Measurements from ENCODE around the gene RAPH1. TPM values are rescaled to one million over a fixed set of nuclear protein-coding genes. Genes with fewer than 3 reads are reported as not detected.
"Not testable (repeated sequence)": the region's sequence is repeated elsewhere in the genome, so short reads cannot be mapped to it uniquely, and the experiment has no call there.

RAPH1 gene
- polyA plus RNA-seq, 3 donors: 3.2 to 8.4 (median 7.4) TPM

GRCh38 chr2:203412546-203413331, 122.4 kb downstream of the RAPH1 start:
- no peak overlapping the region for H3K27ac ChIP-seq (ENCODE audit: low read depth, low read length)

GRCh38 chr2:203407496-203407895, 127.6 kb downstream of the RAPH1 start:
- H3K27ac ChIP-seq (ENCODE audit: low read depth, low read length): no peak overlapping the region

More at GRCh38 chr2:203412546-203413331, 122.4 kb downstream of the RAPH1 start:
- WGBS, 3 donors: 52 to 62% (median 52%) methylated on average over 7 of the region's 7 CpGs

GRCh38 chr2:203404996-203405395, 130.1 kb downstream of the RAPH1 start:
- H3K27ac ChIP-seq (ENCODE audit: low read depth, low read length): no peak overlapping the region

- H3K27ac ChIP-seq (ENCODE audit: low read depth, low read length): no peak overlapping the region
- WGBS, 3 donors: 93 to 99% (median 97%) methylated on average over 2 of the region's 2 CpGs
Measured at GRCh38 chr2:203400805-203401585, 134.1 kb downstream of the RAPH1 start.

- 92 to 98% (median 97%) methylated on average over 1 of the region's 1 CpG for WGBS, 3 donors
- no peak overlapping the region for H3K27ac ChIP-seq (ENCODE audit: low read depth, low read length)
Measured at GRCh38 chr2:203399031-203399430, 136.1 kb downstream of the RAPH1 start.

GRCh38 chr2:203396667-203397066, 138.4 kb downstream of the RAPH1 start:
- WGBS, 3 donors: 36 to 57% (median 48%) methylated on average over 1 of the region's 1 CpG
- H3K27ac ChIP-seq (ENCODE audit: low read depth, low read length): no peak overlapping the region

GRCh38 chr2:203395858-203396257, 139.2 kb downstream of the RAPH1 start:
- 95 to 100% (median 97%) methylated on average over 2 of the region's 2 CpGs for WGBS, 3 donors
- H3K27ac ChIP-seq (ENCODE audit: low read depth, low read length): no peak overlapping the region

GRCh38 chr2:203394519-203395227, 140.4 kb downstream of the RAPH1 start:
- 89 to 97% (median 91%) methylated on average over 9 of the region's 9 CpGs for WGBS, 3 donors
- no peak overlapping the region for H3K27ac ChIP-seq (ENCODE audit: low read depth, low read length)

- 87 to 97% (median 93%) methylated on average over 6 of the region's 6 CpGs for WGBS, 3 donors
- H3K27ac ChIP-seq (ENCODE audit: low read depth, low read length): not testable (repeated sequence)
Measured at GRCh38 chr2:203388153-203388552, 146.9 kb downstream of the RAPH1 start.

- WGBS, 3 donors: 67 to 94% (median 93%) methylated on average over 1 of the region's 1 CpG
- no peak overlapping the region for H3K27ac ChIP-seq (ENCODE audit: low read depth, low read length)
Measured at GRCh38 chr2:203383038-203383437, 152.1 kb downstream of the RAPH1 start.

GRCh38 chr2:203379156-203379555, 155.9 kb downstream of the RAPH1 start:
- no peak overlapping the region for H3K27ac ChIP-seq (ENCODE audit: low read depth, low read length)
- WGBS, 3 donors: 96 to 97% (median 97%) methylated on average over 3 of the region's 3 CpGs

- H3K27ac ChIP-seq (ENCODE audit: low read depth, low read length): no peak overlapping the region
Measured at GRCh38 chr2:203376173-203376572, 158.9 kb downstream of the RAPH1 start.

GRCh38 chr2:203372706-203373105, 162.4 kb downstream of the RAPH1 start:
- H3K27ac ChIP-seq (ENCODE audit: low read depth, low read length): not testable (repeated sequence)
- WGBS, 3 donors: 98 to 100% (median 100%) methylated on average over 11 to 22 of the region's 31 CpGs

- WGBS, 3 donors: 92 to 95% (median 93%) methylated on average over 5 of the region's 5 CpGs
- no peak overlapping the region for H3K27ac ChIP-seq (ENCODE audit: low read depth, low read length)
Measured at GRCh38 chr2:203366639-203367466, 168.2 kb downstream of the RAPH1 start.

- no peak overlapping the region for H3K27ac ChIP-seq (ENCODE audit: low read depth, low read length)
Measured at GRCh38 chr2:203361922-203362321, 173.2 kb downstream of the RAPH1 start.

GRCh38 chr2:203361495-203361894, 173.6 kb downstream of the RAPH1 start:
- 37 to 56% (median 48%) methylated on average over 2 of the region's 2 CpGs for WGBS, 3 donors
- H3K27ac ChIP-seq (ENCODE audit: low read depth, low read length): no peak overlapping the region

- no peak overlapping the region for H3K27ac ChIP-seq (ENCODE audit: low read depth, low read length)
- WGBS, 3 donors: 64 to 91% (median 87%) methylated on average over 3 of the region's 3 CpGs
Measured at GRCh38 chr2:203360833-203361430, 174.2 kb downstream of the RAPH1 start.

- 96 to 100% (median 98%) methylated on average over 1 of the region's 1 CpG for WGBS, 3 donors
- H3K27ac ChIP-seq (ENCODE audit: low read depth, low read length): no peak overlapping the region
Measured at GRCh38 chr2:203359450-203359849, 175.7 kb downstream of the RAPH1 start.
